HepG2 (cell line): ENCODE data around the gene DVL3. TPM values are rescaled to one million over a fixed set of nuclear protein-coding genes. Genes with fewer than 3 reads are reported as not detected.

ENCODE experiments used
- ATAC-seq: fragments of 200-7000 bp; cut with Tn5 transposase; 3 replicates; pipeline ENCODE4 v1.9.1; 2020; ENCODE audit warnings: mild to moderate bottlenecking, moderate library complexity
- BruUV-seq: library from RNA; stranded (reverse); fragments of 400-500 nt; replicated peaks from 2 replicates; lab custom pipeline; 2021; lab: Mats Ljungman, UMichigan
- CTCF ChIA-PET: fragments of 300-600 bp; formaldehyde crosslinking; extraction: SDS; loops from one replicate; lab custom pipeline; 2021; ENCODE audit warnings: low total read pairs, inconsistent platforms, low intra/inter-chr PET ratio; lab: Yijun Ruan, JAX
- POLR2A ChIA-PET: fragments of 350-600 bp; sonication (Branson Sonifier 250); formaldehyde crosslinking; loops from one replicate; lab custom pipeline; 2020; ENCODE audit warnings: antibody characterized with exemption, inconsistent platforms; lab: Yijun Ruan, JAX
- DNase-seq: peaks from one replicate; pipeline ENCODE4 v3.0.0-alpha.2; 2015; ENCODE audit warnings: low spot score
- FAIRE-seq: peaks from 3 replicates; lab custom pipeline; 2011; peaks lifted over from hg19 to GRCh38; lab: Jason Lieb, UNC
- H2AFZ ChIP-seq: one replicate; pipeline ENCODE4 v1.6.1; 2011; ENCODE audit warnings: low read length, inconsistent platforms
- H3K27ac ChIP-seq: fragments of 300-600 bp; 3 replicates; pipeline ENCODE4 v1.8.0; 2011; ENCODE audit warnings: mixed run types, mild to moderate bottlenecking, mixed read lengths, low read length, inconsistent platforms; ENCODE audit not compliant: insufficient read depth; ENCODE audit errors: extremely low read length
- H3K27me3 ChIP-seq, 2 experiments: fragments of 200-600 bp in 1 of 2; 2 replicates in 1 of 2; 3 replicates in 1 of 2; pipeline versions ENCODE4 v1.6.0 to v1.8.0; 2011; ENCODE audit warnings: low read length in 2 of 2, mild to moderate bottlenecking in 2 of 2, moderate library complexity in 2 of 2, inconsistent platforms in 1 of 2; ENCODE audit not compliant: insufficient read depth in 2 of 2, control insufficient read depth in 1 of 2
- H3K36me3 ChIP-seq, 2 experiments: fragments of 200-600 bp in 1 of 2; replicated peaks in 1 of 2; 2 replicates in 1 of 2; 3 replicates in 1 of 2; pipeline versions ENCODE4 v1.5.1 to v1.8.0; 2011; ENCODE audit warnings: low read length in 2 of 2, inconsistent platforms in 1 of 2; ENCODE audit not compliant: insufficient read depth in 2 of 2, control insufficient read depth in 1 of 2
- H3K4me1 ChIP-seq: 2 replicates; pipeline ENCODE4 v1.5.1; 2012; ENCODE audit warnings: low read length, inconsistent platforms; ENCODE audit not compliant: insufficient read depth
- H3K4me2 ChIP-seq: 2 replicates; pipeline ENCODE4 v1.6.0; 2011; ENCODE audit warnings: low read depth, low read length, inconsistent platforms
- H3K4me3 ChIP-seq, 3 experiments: fragments of 200-600 bp in 1 of 3; sonication (generic), shearing (Covaris generic) in 1 of 3; replicated peaks in 1 of 3; 2 replicates each; pipeline ENCODE4 v1.5.1; 2011 to 2016; ENCODE audit warnings: low read length in 3 of 3, inconsistent platforms in 2 of 3, low read depth in 2 of 3, mild to moderate bottlenecking in 2 of 3, control low read depth in 1 of 3, mixed read lengths in 1 of 3; ENCODE audit not compliant: insufficient read depth in 1 of 3
- H3K79me2 ChIP-seq: one replicate; pipeline ENCODE4 v1.6.1; 2011; ENCODE audit warnings: low read length, inconsistent platforms; ENCODE audit not compliant: insufficient read depth
- H3K9ac ChIP-seq: 2 replicates; pipeline ENCODE4 v1.6.0; 2011; ENCODE audit warnings: mild to moderate bottlenecking, low read depth, low read length, inconsistent platforms; ENCODE audit not compliant: insufficient read depth
- H3K9me3 ChIP-seq: 2 replicates; pipeline ENCODE4 v1.5.1; 2012; ENCODE audit warnings: mild to moderate bottlenecking, low read length
- H4K20me1 ChIP-seq: 2 replicates; pipeline ENCODE4 v1.6.0; 2011; ENCODE audit warnings: inconsistent platforms, mild to moderate bottlenecking, low read length, moderate library complexity; ENCODE audit not compliant: insufficient read depth
- FOSL2 ChIP-seq: sonication (generic); formaldehyde crosslinking; IDR thresholded peaks from 2 replicates; pipeline ENCODE4 v1.4.0; 2020; ENCODE audit warnings: missing genetic modification reagents
- HNF1B ChIP-seq: sonication (generic); formaldehyde crosslinking; IDR thresholded peaks from 2 replicates; pipeline ENCODE4 v1.5.1; 2020; ENCODE audit warnings: mild to moderate bottlenecking, moderate library complexity, missing genetic modification reagents
- HNRNPL ChIP-seq: fragments of 200-400 bp; formaldehyde crosslinking; IDR thresholded peaks from 2 replicates; pipeline ENCODE4 v1.6.1; 2017; ENCODE audit warnings: mild to moderate bottlenecking, low read depth, low read length
- NFE2L2 ChIP-seq: fragments of 150-350 bp; IDR thresholded peaks from 2 replicates; pipeline ENCODE4 v1.6.1; 2014; ENCODE audit warnings: low read length
- SOX13 ChIP-seq, 3 experiments: fragments of 450-650 bp in 1 of 3; sonication (generic) in 1 of 3; formaldehyde crosslinking in 1 of 3; IDR thresholded peaks in 2 of 3; conservative IDR thresholded peaks in 1 of 3; 2 replicates each; pipeline versions ENCODE4 v1.5.0 to v1.6.1; 2016 to 2020; ENCODE audit warnings: antibody characterized with exemption in 1 of 3, mild to moderate bottlenecking in 1 of 3, missing compliant biosample characterization in 1 of 3, missing genetic modification reagents in 1 of 3, moderate library complexity in 1 of 3
- SRSF9 ChIP-seq: fragments of 200-400 bp; formaldehyde crosslinking; IDR thresholded peaks from 2 replicates; pipeline ENCODE4 v1.6.1; 2018; ENCODE audit warnings: borderline replicate concordance, mild to moderate bottlenecking, low read depth, low read length; ENCODE audit not compliant: insufficient read depth, poor library complexity, severe bottlenecking
- THAP11 ChIP-seq: IDR thresholded peaks from 2 replicates; pipeline ENCODE4 v1.6.1; 2016; ENCODE audit warnings: missing biosample characterization, missing genetic modification reagents
- ZNF850 ChIP-seq: sonication (generic); formaldehyde crosslinking; conservative IDR thresholded peaks from 2 replicates; pipeline ENCODE4 v1.9.0; 2021; ENCODE audit warnings: mild to moderate bottlenecking, missing genetic modification reagents
- WGBS: methylation state at CpG from one replicate; pipeline ENCODE4 v1.1.6; 2017; ENCODE audit warnings: low lambda C conversion rate; 5-methylcytosine and 5-hydroxymethylcytosine counted together
- in situ Hi-C: cut with HindIII; loops from 2 replicates; pipeline ENCODE4 v1.10.0; 2017; ENCODE audit warnings: low pct_unique_long_range_greater_than_20kb; ENCODE audit not compliant: extremely low pct_ligation_motif_present
- intact Hi-C: fragments of 100-400 bp; cut with micrococcal nuclease; formaldehyde crosslinking; loops from one replicate; pipeline ENCODE4 v1.10.0; 2022; ENCODE audit not compliant: unreplicated experiment
- polyA plus RNA-seq, 8 experiments: library from polyadenylated mRNA; depleted of rRNA in 3 of 8; stranded (reverse) in 7 of 8; unstranded in 1 of 8; fragments of >200 nt; fragmentation: Illumina TruSeq in 4 of 8; extraction: Trizol in 4 of 8; gene quantifications; 2 replicates each; pipeline versions ENCODE4 v1.2.1 to v1.2.3, GENCODE V29; 2011 to 2016; ENCODE audit warnings: low read depth in 4 of 8, missing spikeins in 1 of 8, mixed read lengths in 1 of 8; ENCODE audit not compliant: insufficient read depth in 1 of 8
- total RNA-seq, 5 experiments: library from RNA; depleted of rRNA; stranded (reverse); fragments of >200 nt; fragmentation: Illumina TruSeq; extraction: Trizol; gene quantifications; 2 replicates each; pipeline ENCODE4 v1.2.3, GENCODE V29; 2016; ENCODE audit warnings: low read depth in 1 of 5

Gene DVL3
- total and polyA plus RNA-seq, 2 of the 13 experiments (the other 11 are each of a cell fraction or from before 2014, with no cell fraction given): 29.0 to 36.1 TPM

- TF ChIP-seq HNF1B: no peak
- no peak for TF ChIP-seq HNRNPL
- no peak for TF ChIP-seq THAP11
- no peak for TF ChIP-seq SRSF9
- TF ChIP-seq, all 625 proteins: peak for 0
Observed at GRCh38 chr3:184218814-184219213, 63.6 kb downstream of the DVL3 start (continued).

- Histone ChIP-seq H2AFZ (no peak overlapping the region), H3K9me3 (no peaks in the 10 kb centered on the region), H3K27ac (no peak overlapping the region), H4K20me1 (peaks cover 2% of the 10 kb centered on the region; the same call in 1 of the 2 replicates), H3K4me3 (no peak overlapping the region), H3K27me3 (peaks cover 0 to 18% of the 10 kb centered on the region in 2 experiments; a peak in 2 of 5 replicates), H3K79me2 (no peaks in the 10 kb centered on the region), H3K9ac (no peak overlapping the region), H3K4me2 (no peak overlapping the region), H3K4me1 (no peaks in the 10 kb centered on the region), H3K36me3 (no peaks in the 10 kb centered on the region)
- in situ Hi-C loops (no loop called here), intact Hi-C loops (loop anchor here (10.0 kb wide), 1 partner anchor 62 kb away; no protein-coding TSS in a partner anchor)
- ChIA-PET POLR2A (no interaction called here), CTCF (no interaction called here)
- TF ChIP-seq ZNF850 (no peak), FOSL2 (peak; percentile 18; the same call in 1 of the 2 replicates), SOX13 (IDR thresholded peaks at IDR 0.05) (no peak), SOX13 (CRISPR knock-in tag; conservative IDR thresholded peaks at IDR 0.05 in 1 of 2, IDR thresholded peaks at IDR 0.05 in 1 of 2) (peak in 1 of 2 experiments; percentile 24; a peak in 1 of 4 replicates), NFE2L2 (no peak)
- no peak for DNase-seq
- FAIRE-seq: no peak
- no TSS peak for BruUV-seq
- 0% methylated on average over 3 of the region's 3 CpGs for WGBS
- no peak for ATAC-seq
Observed at GRCh38 chr3:184222521-184222920, 67.3 kb downstream of the DVL3 start.

Other genes with a start within 250 kb of the DVL3 start
- gene ABCC5, start 137.5 kb upstream of the DVL3 start, total RNA-seq (2016; rRNA removed; fragmentation: Illumina TruSeq; extraction: Trizol): 7.8 and 12.7 TPM in 2 replicates
- gene ABCC5, start 137.5 kb upstream of the DVL3 start, polyA plus RNA-seq (2011; rRNA removed): 12.5 and 14.1 TPM in 2 replicates
- gene HTR3D, start 123.6 kb upstream of the DVL3 start, total RNA-seq (2016; rRNA removed; fragmentation: Illumina TruSeq; extraction: Trizol): not detected in 2 replicates
- not detected in 2 replicates for gene HTR3D, start 123.6 kb upstream of the DVL3 start, polyA plus RNA-seq (2011; rRNA removed)
- gene HTR3C, start 102.3 kb upstream of the DVL3 start, total RNA-seq (2016; rRNA removed; fragmentation: Illumina TruSeq; extraction: Trizol): not detected in 2 replicates
- gene HTR3C, start 102.3 kb upstream of the DVL3 start, polyA plus RNA-seq (2011; rRNA removed): not detected in 2 replicates
- not detected in 2 replicates for gene HTR3E, start 58.3 kb upstream of the DVL3 start, total RNA-seq (2016; rRNA removed; fragmentation: Illumina TruSeq; extraction: Trizol)
- not detected in 2 replicates for gene HTR3E, start 58.3 kb upstream of the DVL3 start, polyA plus RNA-seq (2011; rRNA removed)
- 60.2 and 60.3 TPM in 2 replicates for gene EIF2B5, start 20.0 kb upstream of the DVL3 start, total RNA-seq (2016; rRNA removed; fragmentation: Illumina TruSeq; extraction: Trizol)
- 38.4 and 42.2 TPM in 2 replicates for gene EIF2B5, start 20.0 kb upstream of the DVL3 start, polyA plus RNA-seq (2011; rRNA removed)
- 124 and 126 TPM in 2 replicates for gene AP2M1, start 19.5 kb downstream of the DVL3 start, total RNA-seq (2016; rRNA removed; fragmentation: Illumina TruSeq; extraction: Trizol)
- gene AP2M1, start 19.5 kb downstream of the DVL3 start, polyA plus RNA-seq (2011; rRNA removed): 146 and 189 TPM in 2 replicates
- gene ABCF3, start 30.8 kb downstream of the DVL3 start, total RNA-seq (2016; rRNA removed; fragmentation: Illumina TruSeq; extraction: Trizol): 32.7 and 38.8 TPM in 2 replicates
- 46.5 and 48.2 TPM in 2 replicates for gene ABCF3, start 30.8 kb downstream of the DVL3 start, polyA plus RNA-seq (2011; rRNA removed)
- gene VWA5B2, start 74.2 kb downstream of the DVL3 start, total RNA-seq (2016; rRNA removed; fragmentation: Illumina TruSeq; extraction: Trizol): 0.04 TPM in 1 of 2 replicates, not detected in the other
- gene VWA5B2, start 74.2 kb downstream of the DVL3 start, polyA plus RNA-seq (2011; rRNA removed): 0.03 and 0.04 TPM in 2 replicates
- gene ALG3, start 93.6 kb downstream of the DVL3 start, total RNA-seq (2016; rRNA removed; fragmentation: Illumina TruSeq; extraction: Trizol): 28.8 and 46.6 TPM in 2 replicates
- 57.1 and 63.2 TPM in 2 replicates for gene ALG3, start 93.6 kb downstream of the DVL3 start, polyA plus RNA-seq (2011; rRNA removed)
- gene EEF1AKMT4, start 94.3 kb downstream of the DVL3 start, total RNA-seq (2016; rRNA removed; fragmentation: Illumina TruSeq; extraction: Trizol): 13.1 and 16.4 TPM in 2 replicates
- gene EEF1AKMT4, start 94.3 kb downstream of the DVL3 start, polyA plus RNA-seq (2011; rRNA removed): 14.6 and 15.8 TPM in 2 replicates
- gene CAMK2N2, start 106.2 kb downstream of the DVL3 start, total RNA-seq (2016; rRNA removed; fragmentation: Illumina TruSeq; extraction: Trizol): 0.27 TPM in 1 of 2 replicates, not detected in the other
- 0.04 and 0.12 TPM in 2 replicates for gene CAMK2N2, start 106.2 kb downstream of the DVL3 start, polyA plus RNA-seq (2011; rRNA removed)
- gene ECE2, start 120.6 kb downstream of the DVL3 start, total RNA-seq (2016; rRNA removed; fragmentation: Illumina TruSeq; extraction: Trizol): not detected in 2 replicates
- 0.03 TPM in 1 of 2 replicates, not detected in the other for gene ECE2, start 120.6 kb downstream of the DVL3 start, polyA plus RNA-seq (2011; rRNA removed)
- 200 and 312 TPM in 2 replicates for gene PSMD2, start 143.9 kb downstream of the DVL3 start, total RNA-seq (2016; rRNA removed; fragmentation: Illumina TruSeq; extraction: Trizol)
- 125 and 152 TPM in 2 replicates for gene PSMD2, start 143.9 kb downstream of the DVL3 start, polyA plus RNA-seq (2011; rRNA removed)
- 213 and 244 TPM in 2 replicates for gene EIF4G1, start 159.2 kb downstream of the DVL3 start, total RNA-seq (2016; rRNA removed; fragmentation: Illumina TruSeq; extraction: Trizol)
- gene EIF4G1, start 159.2 kb downstream of the DVL3 start, polyA plus RNA-seq (2011; rRNA removed): 208 and 228 TPM in 2 replicates
- gene FAM131A, start 182.2 kb downstream of the DVL3 start, total RNA-seq (2016; rRNA removed; fragmentation: Illumina TruSeq; extraction: Trizol): 7.4 and 9.3 TPM in 2 replicates
- gene FAM131A, start 182.2 kb downstream of the DVL3 start, polyA plus RNA-seq (2011; rRNA removed): 9.2 and 14.1 TPM in 2 replicates
- 5.2 and 13.5 TPM in 2 replicates for gene CLCN2, start 206.2 kb downstream of the DVL3 start, total RNA-seq (2016; rRNA removed; fragmentation: Illumina TruSeq; extraction: Trizol)
- 11.4 and 14.3 TPM in 2 replicates for gene CLCN2, start 206.2 kb downstream of the DVL3 start, polyA plus RNA-seq (2011; rRNA removed)
- gene POLR2H, start 206.3 kb downstream of the DVL3 start, total RNA-seq (2016; rRNA removed; fragmentation: Illumina TruSeq; extraction: Trizol): 109 and 118 TPM in 2 replicates
- gene POLR2H, start 206.3 kb downstream of the DVL3 start, polyA plus RNA-seq (2011; rRNA removed): 165 and 194 TPM in 2 replicates
- gene THPO, start 222.8 kb downstream of the DVL3 start, total RNA-seq (2016; rRNA removed; fragmentation: Illumina TruSeq; extraction: Trizol): 2.8 and 2.9 TPM in 2 replicates
- gene THPO, start 222.8 kb downstream of the DVL3 start, polyA plus RNA-seq (2011; rRNA removed): 4.7 and 4.8 TPM in 2 replicates
- 3.4 and 22.2 TPM in 2 replicates for gene CHRD, start 224.7 kb downstream of the DVL3 start, total RNA-seq (2016; rRNA removed; fragmentation: Illumina TruSeq; extraction: Trizol)
- 35.2 and 59.2 TPM in 2 replicates for gene CHRD, start 224.7 kb downstream of the DVL3 start, polyA plus RNA-seq (2011; rRNA removed)